ENCODE data around the gene MT1HL1.

Gene MT1HL1

DNA sequence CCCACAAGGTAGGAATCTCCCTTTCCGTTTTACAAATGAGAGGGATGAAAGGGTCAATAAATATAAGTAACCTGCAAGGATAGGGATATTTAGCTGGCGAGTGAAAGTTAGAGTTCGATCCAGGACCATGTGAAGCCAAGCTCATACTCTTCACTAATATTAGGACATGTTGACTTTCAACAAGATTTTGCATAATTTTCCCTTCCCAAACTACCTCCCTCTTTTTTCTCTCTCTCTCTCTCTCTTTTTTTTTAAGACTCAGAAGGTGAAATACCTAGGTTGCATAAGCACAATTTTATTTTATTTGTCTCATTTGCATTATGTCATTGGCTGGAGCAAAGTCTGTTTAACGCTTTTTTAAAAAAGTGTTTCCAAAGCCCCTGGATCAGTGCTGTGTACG, 8.1 kb upstream of the MT1HL1 start:
- CTCF ChIA-PET, result no interaction called here
- POLR2A ChIA-PET (ENCODE audit: low non-redundant PET), result no interaction called here
- TF ChIP-seq CTCF (conservative IDR thresholded peaks at IDR 0.05; ENCODE audit: low read depth), result no peak
- DNase-seq (ENCODE audit: low spot score), result no peak
- no peak overlapping the region for H3K27ac ChIP-seq

- TF ChIP-seq CTCF (conservative IDR thresholded peaks at IDR 0.05; ENCODE audit: low read depth), result no peak
- DNase-seq (ENCODE audit: low spot score), result no peak
- ChIA-PET POLR2A (ENCODE audit: low non-redundant PET) (no interaction called here), CTCF (interaction anchor here (0.5 kb wide), 1 partner anchor 141 kb away, joined by 3 read pairs; no protein-coding TSS in a partner anchor)
- H3K27ac ChIP-seq, result no peak overlapping the region
Observed at GRCh38 chr1:237011432-237011831, 7.2 kb upstream of the MT1HL1 start.

DNA sequence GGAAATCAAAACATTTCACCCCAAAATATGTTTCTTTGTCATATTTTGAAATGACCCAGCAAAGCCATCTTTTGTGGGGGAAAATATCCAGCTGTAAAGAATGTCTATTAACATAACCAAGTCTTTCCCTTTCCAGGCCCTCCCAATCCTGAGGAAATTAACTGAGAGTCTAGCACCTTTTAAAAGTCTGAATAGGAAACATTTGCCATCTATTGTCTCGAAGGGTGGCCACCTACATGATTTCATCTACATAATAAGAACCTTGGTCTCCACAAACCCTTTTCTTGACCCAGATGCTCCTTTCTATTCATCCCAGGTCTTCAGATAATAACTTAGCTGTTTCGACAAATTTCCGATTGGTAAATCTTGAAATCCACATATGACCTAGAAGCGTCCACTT, 5.4 kb upstream of the MT1HL1 start:
- ChIA-PET CTCF (interaction anchor here (0.6 kb wide), 1 partner anchor 91 kb away, joined by 4 read pairs; no protein-coding TSS in a partner anchor), POLR2A (ENCODE audit: low non-redundant PET) (no interaction called here)
- no peak for TF ChIP-seq CTCF (conservative IDR thresholded peaks at IDR 0.05; ENCODE audit: low read depth)
- DNase-seq (ENCODE audit: low spot score), result no peak
- no peak overlapping the region for H3K27ac ChIP-seq

DNA sequence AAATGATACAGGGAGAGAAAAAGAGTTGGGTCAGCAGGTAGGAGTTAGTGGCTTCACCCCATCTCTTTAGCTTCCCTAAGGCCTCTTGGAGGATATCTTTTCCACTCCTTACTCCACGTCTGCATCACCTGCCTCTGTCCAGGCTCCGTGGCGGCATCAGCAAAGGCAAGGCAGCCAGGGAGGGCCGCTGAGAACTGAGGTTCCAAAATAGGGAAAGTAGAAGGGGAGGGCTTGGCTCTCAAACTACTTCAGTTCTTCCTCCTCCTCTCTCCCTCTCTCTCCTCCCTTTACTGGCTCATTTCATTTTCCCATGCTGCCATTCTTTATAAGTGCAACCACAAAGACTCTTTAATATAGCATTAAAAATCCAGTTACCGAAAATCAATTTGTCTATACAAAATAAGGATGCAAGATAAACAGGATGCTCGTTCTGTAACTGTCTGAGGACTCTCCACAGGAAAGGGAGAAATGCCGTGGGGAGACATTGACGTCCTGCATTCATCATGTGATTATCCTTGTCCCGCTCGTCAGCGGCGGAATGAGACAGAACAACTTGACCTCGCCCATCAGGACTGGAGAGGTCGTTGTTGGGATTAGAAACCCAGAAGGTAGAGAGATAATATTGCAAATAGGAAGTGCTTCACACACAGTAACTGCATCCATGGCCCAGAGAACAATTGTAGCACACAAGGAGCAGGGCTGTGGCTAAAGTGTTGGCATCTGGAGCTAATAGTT, 3.1 kb upstream of the MT1HL1 start:
- ChIA-PET POLR2A (ENCODE audit: low non-redundant PET) (no interaction called here), CTCF (no interaction called here)
- DNase-seq (ENCODE audit: low spot score), result no peak
- H3K27ac ChIP-seq, result no peak overlapping the region
- no peak for TF ChIP-seq CTCF (conservative IDR thresholded peaks at IDR 0.05; ENCODE audit: low read depth)

DNA sequence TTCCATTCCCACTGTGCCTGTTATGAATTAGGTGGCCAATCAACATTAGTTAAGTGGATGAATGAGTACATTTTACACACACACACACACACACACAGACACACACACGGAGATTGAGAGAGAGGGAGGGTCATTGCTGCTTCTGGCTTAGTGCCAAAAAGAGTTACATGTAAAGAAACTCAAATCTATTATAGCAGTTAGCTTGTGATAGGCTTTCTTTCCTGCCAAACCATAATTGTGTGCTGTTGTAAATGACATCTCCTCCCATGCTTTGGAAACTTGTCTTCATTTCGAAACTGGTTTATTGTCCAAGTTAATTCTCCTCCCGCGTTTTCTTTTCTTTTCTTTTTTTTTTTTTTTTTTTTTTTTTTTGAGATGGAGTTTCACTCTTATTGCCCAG, 1.4 kb upstream of the MT1HL1 start:
- H3K27ac ChIP-seq, result no peak overlapping the region
- ChIA-PET POLR2A (ENCODE audit: low non-redundant PET) (no interaction called here), CTCF (no interaction called here)
- no peak for DNase-seq (ENCODE audit: low spot score)
- no peak for TF ChIP-seq CTCF (conservative IDR thresholded peaks at IDR 0.05; ENCODE audit: low read depth)

- ChIA-PET CTCF (interaction anchor here (0.7 kb wide), 1 partner anchor 224 kb away, joined by 3 read pairs; no protein-coding TSS in a partner anchor), POLR2A (ENCODE audit: low non-redundant PET) (no interaction called here)
- H3K27ac ChIP-seq, result no peak overlapping the region
- no peak for DNase-seq (ENCODE audit: low spot score)
- TF ChIP-seq CTCF (conservative IDR thresholded peaks at IDR 0.05; ENCODE audit: low read depth), result no peak
Observed at GRCh38 chr1:237003516-237003915, 725 bp downstream of the MT1HL1 start.
